ENCODE data around the gene CD46. TPM values are rescaled to one million over a fixed set of nuclear protein-coding genes. Genes with fewer than 3 reads are reported as not detected.

Gene CD46
- total RNA-seq, 1 experiment from 2014 or later = 116 TPM

- Histone ChIP-seq H3K36me3 (ENCODE audit: low read depth, low read length) (peaks cover 6% of the 10 kb centered on the region; the same call in 1 of the 2 replicates), H3K79me2 (ENCODE audit: low read length) (peaks cover 49% of the 10 kb centered on the region), H3K4me2 (ENCODE audit: low read length) (no peak overlapping the region), H3F3A (ENCODE audit: low read length, unreplicated experiment) (peaks cover under 1% of the 10 kb centered on the region), H3K27me3 (ENCODE audit: low read length) (no peaks in the 10 kb centered on the region), H3K4me1 (ENCODE audit: insufficient read depth, low read length) (peaks cover 43% of the 10 kb centered on the region), H3K27ac (ENCODE audit: low read length) (no peak overlapping the region), H3K9me2 (replicated peaks; ENCODE audit: low read length) (no peaks in the 10 kb centered on the region), H3K9ac (ENCODE audit: low read length) (no peak overlapping the region), H3K4me3 (ENCODE audit: low read length) (no peak overlapping the region), H2AFZ (ENCODE audit: low read length) (no peak overlapping the region), H3K9me3 (ENCODE audit: low read length) (no peaks in the 10 kb centered on the region), H4K20me1 (ENCODE audit: low read length) (no peaks in the 10 kb centered on the region)
- TF ChIP-seq CTCF (conservative IDR thresholded peaks at IDR 0.05; ENCODE audit: low read depth, low read length) (no peak), EZH2 (IDR thresholded peaks at IDR 0.05; ENCODE audit: low read length, unreplicated experiment) (no peak), EZH2phosphoT487 (IDR thresholded peaks at IDR 0.05; ENCODE audit: borderline replicate concordance, low read length) (no peak)
- POLR2A ChIA-PET (ENCODE audit: unreplicated experiment) = no interaction called here
- intact Hi-C loops (cut with micrococcal nuclease) = no loop called here
- DNase-seq (no peak), ATAC-seq (no peak)
- BruUV-seq (replicated peaks) = no TSS peak
- CTCF ChIA-PET = no interaction called here
Observed at GRCh38 chr1:207821464-207822045, 69.7 kb downstream of the CD46 start.

GRCh38 chr1:207822124-207822601 lies 70.3 kb downstream of the CD46 start:
- CTCF ChIA-PET = no interaction called here
- no peak overlapping the region for H3K4me2 ChIP-seq (ENCODE audit: low read length)
- peaks cover 44% of the 10 kb centered on the region for H3K4me1 ChIP-seq (ENCODE audit: insufficient read depth, low read length)
- TF ChIP-seq EZH2 (IDR thresholded peaks at IDR 0.05; ENCODE audit: low read length, unreplicated experiment) (no peak), CTCF (conservative IDR thresholded peaks at IDR 0.05; ENCODE audit: low read depth, low read length) (no peak), EZH2phosphoT487 (IDR thresholded peaks at IDR 0.05; ENCODE audit: borderline replicate concordance, low read length) (no peak)
- intact Hi-C loops (cut with micrococcal nuclease) = no loop called here
- no peaks in the 10 kb centered on the region for H3K9me3 ChIP-seq (ENCODE audit: low read length)
- H3K27ac ChIP-seq (ENCODE audit: low read length) = no peak overlapping the region
- DNase-seq (no peak), ATAC-seq (no peak)
- H3F3A ChIP-seq (ENCODE audit: low read length, unreplicated experiment) = peaks cover 5% of the 10 kb centered on the region
- H3K27me3 ChIP-seq (ENCODE audit: low read length) = no peaks in the 10 kb centered on the region
- H2AFZ ChIP-seq (ENCODE audit: low read length) = no peak overlapping the region
- BruUV-seq (replicated peaks) = no TSS peak
- H3K9ac ChIP-seq (ENCODE audit: low read length) = no peak overlapping the region
- no peaks in the 10 kb centered on the region for H4K20me1 ChIP-seq (ENCODE audit: low read length)
- H3K36me3 ChIP-seq (ENCODE audit: low read depth, low read length) = peaks cover under 1% of the 10 kb centered on the region; the same call in 1 of the 2 replicates
- no peak overlapping the region for H3K4me3 ChIP-seq (ENCODE audit: low read length)
- peaks cover 53% of the 10 kb centered on the region for H3K79me2 ChIP-seq (ENCODE audit: low read length)
- POLR2A ChIA-PET (ENCODE audit: unreplicated experiment) = no interaction called here
- no peaks in the 10 kb centered on the region for H3K9me2 ChIP-seq (replicated peaks; ENCODE audit: low read length)

All from PC-3 (cell line).